PFSK-1 (cell line): ENCODE data around the gene ZNF474.

Experiments
- FOXP2 ChIP-seq: optimal IDR thresholded peaks from 2 replicates; pipeline ENCODE3; 2011; ENCODE audit warnings: borderline replicate concordance, control low read depth, inconsistent platforms; ENCODE audit not compliant: insufficient read depth; ENCODE audit errors: extremely low read length, extremely low read depth
- POLR2AphosphoS5 ChIP-seq: IDR thresholded peaks from 2 replicates; pipeline ENCODE4 v1.6.1; 2012; ENCODE audit warnings: low read depth, mild to moderate bottlenecking, control low read depth, low read length, moderate library complexity
- REST ChIP-seq, 2 experiments: IDR thresholded peaks; 2 replicates each; pipeline versions ENCODE4 v1.6.1 to v1.8.0; 2011 to 2012; ENCODE audit warnings: low read depth in 2 of 2, low read length in 2 of 2, control low read depth in 1 of 2, inconsistent platforms in 1 of 2, mild to moderate bottlenecking in 1 of 2, moderate library complexity in 1 of 2; ENCODE audit not compliant: insufficient read depth in 1 of 2
- SIN3A ChIP-seq: IDR thresholded peaks from 2 replicates; pipeline ENCODE4 v1.6.1; 2012; ENCODE audit warnings: mild to moderate bottlenecking, low read length, moderate library complexity, borderline replicate concordance; ENCODE audit not compliant: insufficient read depth
- TAF1 ChIP-seq: IDR thresholded peaks from 2 replicates; pipeline ENCODE4 v1.6.1; 2012; ENCODE audit warnings: low read length, control low read depth, borderline replicate concordance; ENCODE audit not compliant: insufficient read depth

The ZNF474 gene

GRCh38 chr5:122201365-122201764 lies 72.0 kb downstream of the ZNF474 start:
- TF ChIP-seq POLR2AphosphoS5 (no peak), FOXP2 (no peak)

- TF ChIP-seq POLR2AphosphoS5 = no peak
- no peak for TF ChIP-seq TAF1
- no peak for TF ChIP-seq REST (IDR thresholded peaks at IDR 0.05; ENCODE audit: insufficient read depth in 1 of 2, low read depth in 2 of 2, low read length in 2 of 2)
- TF ChIP-seq SIN3A = no peak
- TF ChIP-seq FOXP2 = no peak
Measured at GRCh38 chr5:122202952-122203351, 73.6 kb downstream of the ZNF474 start.
